Fibroblast of lung (primary cell): ENCODE data around the gene TAS2R60.

ENCODE experiments used
- EZH2 ChIP-seq: IDR thresholded peaks from 2 replicates; pipeline ENCODE4 v1.5.1; 2012; ENCODE audit warnings: low read length, control low read depth, mild to moderate bottlenecking; ENCODE audit errors: missing control alignments
- TF ChIP-seq, protein P1 (sequence below), 2 donors: IDR thresholded peaks in 1 of 2; conservative IDR thresholded peaks in 1 of 2; 1 replicate in 1 of 2; 2 replicates in 1 of 2; pipeline ENCODE4 v1.5.1; 2011 to 2012; ENCODE audit warnings: low read length in 2 of 2, control low read depth in 1 of 2, inconsistent platforms in 1 of 2, low read depth in 1 of 2, mild to moderate bottlenecking in 1 of 2

DNA sequence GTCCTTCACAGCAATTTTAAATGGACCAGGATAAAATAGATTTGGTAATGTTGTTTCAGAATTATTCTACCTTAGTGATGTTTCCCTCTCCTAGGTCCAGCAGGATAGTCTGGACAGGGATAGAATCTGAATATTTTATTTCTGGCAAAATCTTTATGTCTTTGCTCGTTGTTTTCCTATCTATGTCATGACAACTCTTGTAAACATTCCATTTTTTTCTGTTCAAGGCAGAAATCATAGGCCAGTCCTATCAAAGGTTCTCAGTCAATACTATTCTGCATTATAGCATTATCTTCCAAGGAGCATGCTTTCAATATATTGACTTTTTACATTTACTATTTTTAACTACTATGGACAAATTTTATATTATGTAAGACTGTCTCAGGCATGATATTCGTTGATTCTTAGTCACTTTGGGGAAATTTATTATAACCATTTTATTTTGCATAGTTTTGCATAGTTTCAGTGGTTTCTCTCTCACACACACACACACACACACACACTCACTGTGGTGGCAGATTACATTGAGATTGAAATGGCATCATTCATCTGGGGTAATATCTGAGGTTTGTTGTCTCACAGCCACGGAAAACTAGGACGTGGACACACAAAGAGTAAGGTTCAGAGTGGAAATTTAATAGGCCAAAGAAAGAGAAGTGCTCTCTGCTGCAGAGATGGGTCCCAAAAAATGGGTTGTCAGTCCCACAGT lies 17.2 kb downstream of the TAS2R60 start:
- TF ChIP-seq, protein P1, sequence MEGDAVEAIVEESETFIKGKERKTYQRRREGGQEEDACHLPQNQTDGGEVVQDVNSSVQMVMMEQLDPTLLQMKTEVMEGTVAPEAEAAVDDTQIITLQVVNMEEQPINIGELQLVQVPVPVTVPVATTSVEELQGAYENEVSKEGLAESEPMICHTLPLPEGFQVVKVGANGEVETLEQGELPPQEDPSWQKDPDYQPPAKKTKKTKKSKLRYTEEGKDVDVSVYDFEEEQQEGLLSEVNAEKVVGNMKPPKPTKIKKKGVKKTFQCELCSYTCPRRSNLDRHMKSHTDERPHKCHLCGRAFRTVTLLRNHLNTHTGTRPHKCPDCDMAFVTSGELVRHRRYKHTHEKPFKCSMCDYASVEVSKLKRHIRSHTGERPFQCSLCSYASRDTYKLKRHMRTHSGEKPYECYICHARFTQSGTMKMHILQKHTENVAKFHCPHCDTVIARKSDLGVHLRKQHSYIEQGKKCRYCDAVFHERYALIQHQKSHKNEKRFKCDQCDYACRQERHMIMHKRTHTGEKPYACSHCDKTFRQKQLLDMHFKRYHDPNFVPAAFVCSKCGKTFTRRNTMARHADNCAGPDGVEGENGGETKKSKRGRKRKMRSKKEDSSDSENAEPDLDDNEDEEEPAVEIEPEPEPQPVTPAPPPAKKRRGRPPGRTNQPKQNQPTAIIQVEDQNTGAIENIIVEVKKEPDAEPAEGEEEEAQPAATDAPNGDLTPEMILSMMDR (conservative IDR thresholded peaks at IDR 0.05 in 1 of 2, IDR thresholded peaks at IDR 0.05 in 1 of 2; ENCODE audit: low read depth in 1 of 2, low read length in 2 of 2) = no peak
- no peak for TF ChIP-seq EZH2
